Tibial artery (tissue), 4 donors: Measurements from ENCODE around the gene RNF10.

Source experiments
- DNase-seq, 2 donors: peaks; one replicate each; pipeline ENCODE4 v3.0.0-alpha.2; 2019
- H3K27ac ChIP-seq, 2 donors: fragments of 200-600 bp; sonication (generic) in 1 of 2; 1 replicate in 1 of 2; 2 replicates in 1 of 2; pipeline ENCODE4 v1.5.1; 2018 to 2019; ENCODE audit warnings: mild to moderate bottlenecking in 1 of 2
- H3K27me3 ChIP-seq, 2 donors: fragments of 200-600 bp; sonication (generic) in 1 of 2; one replicate each; pipeline versions ENCODE4 v1.5.1 to v1.6.0; 2016 to 2019
- H3K36me3 ChIP-seq, 3 donors: fragments of 200-600 bp; sonication (generic) in 2 of 3; one replicate each; pipeline ENCODE4 v1.5.1; 2016 to 2019; ENCODE audit warnings: mild to moderate bottlenecking in 2 of 3
- H3K4me1 ChIP-seq, 4 donors: fragments of 200-600 bp; sonication (generic) in 2 of 4; 1 replicate in 3 of 4; 2 replicates in 1 of 4; pipeline ENCODE4 v1.5.1; 2016 to 2019
- H3K4me3 ChIP-seq, 2 donors: fragments of 200-600 bp; sonication (generic) in 1 of 2; 1 replicate in 1 of 2; 2 replicates in 1 of 2; pipeline ENCODE4 v1.5.1; 2018 to 2019; ENCODE audit warnings: mild to moderate bottlenecking in 2 of 2
- H3K9me3 ChIP-seq, 3 donors: fragments of 200-600 bp; sonication (generic) in 1 of 3; one replicate each; pipeline ENCODE4 v1.5.1; 2016 to 2019
- intact Hi-C: fragments of 100-400 bp; cut with DNase I; formaldehyde crosslinking; loops from one replicate; pipeline ENCODE4 v1.15.0; 2023; ENCODE audit warnings: low total_unique reads
- TF ChIP-seq, protein P1 (sequence below), 2 experiments: fragments of 200-600 bp in 1 of 2; fragments of 450-650 bp in 1 of 2; IDR thresholded peaks; one replicate each; pipeline ENCODE4 v1.5.1; 2017 to 2019; ENCODE audit warnings: antibody characterized with exemption in 2 of 2, mild to moderate bottlenecking in 1 of 2, moderate library complexity in 1 of 2

Gene RNF10

DNA sequence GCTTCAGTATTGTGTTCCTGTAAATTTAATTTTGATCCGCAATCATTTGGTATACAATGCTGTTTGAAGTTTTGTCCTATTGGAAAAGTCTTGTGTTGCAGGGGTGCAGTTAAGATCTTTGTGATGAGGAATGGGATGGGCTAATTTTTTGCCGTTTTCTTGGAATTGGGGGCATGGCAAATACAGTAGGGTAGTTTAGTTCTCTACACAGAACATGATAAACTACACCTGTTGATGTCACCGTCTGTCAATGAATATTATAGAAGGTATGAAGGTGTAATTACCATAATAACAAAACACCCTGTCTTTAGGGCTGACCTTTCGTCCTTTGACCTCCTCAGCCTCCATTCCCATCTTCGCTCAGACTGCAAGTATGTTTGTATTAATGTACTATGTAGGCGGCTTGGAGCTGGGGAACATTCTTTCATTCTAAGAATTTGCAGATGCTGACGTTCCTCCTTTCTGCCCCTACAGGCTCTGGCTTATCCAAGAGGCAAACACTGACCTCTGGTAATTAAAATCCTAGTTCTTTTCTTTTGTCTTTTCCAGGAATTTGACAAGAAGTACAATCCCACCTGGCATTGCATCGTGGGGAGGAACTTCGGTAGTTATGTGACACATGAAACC is 36.5 kb upstream of the RNF10 start:
- no peak for DNase-seq
- Histone ChIP-seq H3K9me3 (no peaks in the 10 kb centered on the region), H3K27ac (peak overlapping the region; percentile 92 to 95), H3K4me1 (peaks cover 0 to 29% (median 19%) of the 10 kb centered on the region in 4 donors), H3K36me3 (peaks cover 9 to 35% (median 12%) of the 10 kb centered on the region in 3 donors), H3K27me3 (no peaks in the 10 kb centered on the region), H3K4me3 (peak overlapping the region; percentile 82 to 98)
- TF ChIP-seq, protein P1, sequence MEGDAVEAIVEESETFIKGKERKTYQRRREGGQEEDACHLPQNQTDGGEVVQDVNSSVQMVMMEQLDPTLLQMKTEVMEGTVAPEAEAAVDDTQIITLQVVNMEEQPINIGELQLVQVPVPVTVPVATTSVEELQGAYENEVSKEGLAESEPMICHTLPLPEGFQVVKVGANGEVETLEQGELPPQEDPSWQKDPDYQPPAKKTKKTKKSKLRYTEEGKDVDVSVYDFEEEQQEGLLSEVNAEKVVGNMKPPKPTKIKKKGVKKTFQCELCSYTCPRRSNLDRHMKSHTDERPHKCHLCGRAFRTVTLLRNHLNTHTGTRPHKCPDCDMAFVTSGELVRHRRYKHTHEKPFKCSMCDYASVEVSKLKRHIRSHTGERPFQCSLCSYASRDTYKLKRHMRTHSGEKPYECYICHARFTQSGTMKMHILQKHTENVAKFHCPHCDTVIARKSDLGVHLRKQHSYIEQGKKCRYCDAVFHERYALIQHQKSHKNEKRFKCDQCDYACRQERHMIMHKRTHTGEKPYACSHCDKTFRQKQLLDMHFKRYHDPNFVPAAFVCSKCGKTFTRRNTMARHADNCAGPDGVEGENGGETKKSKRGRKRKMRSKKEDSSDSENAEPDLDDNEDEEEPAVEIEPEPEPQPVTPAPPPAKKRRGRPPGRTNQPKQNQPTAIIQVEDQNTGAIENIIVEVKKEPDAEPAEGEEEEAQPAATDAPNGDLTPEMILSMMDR (IDR thresholded peaks at IDR 0.05): no peak
- intact Hi-C loops: loop anchor here (5.0 kb wide), 1 partner anchor 40 kb away; no protein-coding TSS in a partner anchor

DNA sequence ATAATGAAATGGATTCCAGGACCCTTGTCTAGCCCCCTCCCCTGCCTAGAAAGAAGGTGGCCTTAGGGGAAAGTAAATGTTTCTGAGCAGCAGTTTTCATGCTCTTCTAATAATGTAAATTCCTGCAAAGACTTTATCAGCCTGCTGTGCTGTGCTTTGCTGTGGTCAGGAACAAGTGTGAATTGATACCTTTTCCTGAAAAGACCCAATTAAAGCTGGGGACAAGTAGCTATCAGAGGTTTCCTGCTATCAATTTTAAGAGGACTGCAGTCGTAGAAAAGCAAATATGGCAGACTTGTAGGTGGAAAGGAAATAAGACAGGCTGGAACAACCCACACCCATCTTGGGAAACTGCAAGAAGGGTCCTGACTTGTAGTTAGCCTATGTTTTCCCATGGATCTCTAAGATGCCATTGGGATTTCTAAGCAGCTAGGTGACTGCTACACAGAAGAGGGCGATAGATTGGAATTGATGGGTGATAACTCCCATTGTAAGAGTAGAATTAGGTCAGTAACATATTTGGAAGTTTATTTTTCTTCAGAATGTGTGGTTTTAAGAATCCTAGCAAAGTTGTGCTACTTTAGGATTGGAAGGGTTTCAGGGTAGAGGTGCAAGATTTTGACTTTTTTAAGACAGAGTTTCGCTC is 35.2 kb upstream of the RNF10 start:
- Histone ChIP-seq H3K4me1 (peaks cover 0 to 29% (median 19%) of the 10 kb centered on the region in 4 donors), H3K36me3 (peaks cover 15 to 49% (median 24%) of the 10 kb centered on the region in 3 donors), H3K9me3 (no peaks in the 10 kb centered on the region), H3K27me3 (no peaks in the 10 kb centered on the region), H3K4me3 (no peak overlapping the region), H3K27ac (no peak overlapping the region)
- TF ChIP-seq, protein P1 (IDR thresholded peaks at IDR 0.05): no peak
- DNase-seq: no peak
- intact Hi-C loops: loop anchor here (5.0 kb wide), 1 partner anchor 38 kb away; no protein-coding TSS in a partner anchor

DNA sequence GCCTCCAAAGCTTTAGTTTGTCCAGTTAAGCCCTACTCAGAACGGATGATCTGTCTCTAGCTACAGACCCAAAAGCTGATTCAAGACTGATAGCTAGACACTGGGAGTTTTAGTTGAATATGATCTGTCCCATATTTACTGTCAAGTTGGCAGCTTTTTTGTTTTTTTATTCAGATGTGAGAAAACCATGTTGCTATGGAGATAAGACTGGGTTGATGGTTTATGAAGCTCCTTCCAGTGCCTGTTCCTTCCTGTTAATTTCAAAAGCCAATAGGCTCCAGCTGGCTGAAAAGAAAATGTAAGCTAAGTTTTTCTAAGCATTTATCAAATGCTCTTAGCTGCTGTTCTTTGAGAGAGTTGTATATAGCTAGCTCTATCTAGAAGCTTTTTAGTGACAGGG is 33.6 kb upstream of the RNF10 start:
- intact Hi-C loops: no loop called here
- no peak overlapping the region for H3K27ac ChIP-seq
- peaks cover 23 to 62% (median 26%) of the 10 kb centered on the region in 3 donors for H3K36me3 ChIP-seq

DNA sequence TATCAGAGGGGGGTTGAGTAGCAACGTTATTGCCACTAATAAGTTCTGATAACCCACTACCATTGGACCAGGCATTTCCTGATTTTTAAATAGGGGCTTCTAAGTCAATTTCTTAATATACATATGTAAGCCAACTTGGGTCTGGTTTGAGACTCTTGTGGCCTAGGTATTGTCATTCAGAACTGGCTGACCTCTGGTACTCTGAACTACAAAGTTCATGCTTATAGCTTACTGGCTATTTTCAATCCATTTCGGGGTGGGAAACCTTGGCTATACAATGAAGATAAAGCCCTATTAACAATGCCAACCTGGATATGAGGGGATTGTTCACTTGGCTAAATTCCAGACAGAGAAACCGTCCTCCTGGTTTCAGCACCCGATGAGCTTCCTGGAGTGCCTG is 29.6 kb upstream of the RNF10 start:
- Histone ChIP-seq H3K4me1 (no peaks in the 10 kb centered on the region), H3K27ac (no peak overlapping the region), H3K36me3 (peaks cover 26 to 84% (median 32%) of the 10 kb centered on the region in 3 donors), H3K9me3 (no peaks in the 10 kb centered on the region), H3K4me3 (no peak overlapping the region), H3K27me3 (no peaks in the 10 kb centered on the region)
- no peak for DNase-seq
- intact Hi-C loops: no loop called here
- TF ChIP-seq, protein P1 (IDR thresholded peaks at IDR 0.05): no peak

More for the DNA sequence above, 33.6 kb upstream of the RNF10 start:
- no peak overlapping the region for H3K4me3 ChIP-seq
- H3K4me1 ChIP-seq: peaks cover 0 to 22% (median 15%) of the 10 kb centered on the region in 4 donors
- DNase-seq: no peak
- TF ChIP-seq, protein P1 (IDR thresholded peaks at IDR 0.05): no peak
- no peaks in the 10 kb centered on the region for H3K27me3 ChIP-seq
- no peaks in the 10 kb centered on the region for H3K9me3 ChIP-seq

DNA sequence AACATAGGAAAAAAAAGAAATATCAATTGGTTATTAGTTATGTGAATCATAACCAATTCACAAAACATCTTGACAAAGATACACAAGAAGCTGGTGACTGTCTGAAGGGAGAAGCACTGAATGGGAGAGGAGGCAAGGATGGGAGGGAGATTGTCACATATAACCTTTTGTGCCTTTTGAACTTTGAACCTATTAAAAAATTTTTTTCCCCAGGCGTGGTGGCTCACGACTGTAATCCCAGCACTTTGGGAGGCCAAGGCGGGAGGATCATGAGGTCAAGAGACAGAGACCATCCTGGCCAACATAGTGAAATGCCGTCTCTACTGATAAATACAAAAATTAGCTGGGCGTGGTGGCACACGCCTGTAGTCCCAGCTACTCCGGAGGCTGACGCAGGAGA is 25.6 kb upstream of the RNF10 start:
- H3K27ac ChIP-seq: no peak overlapping the region
- no peak overlapping the region for H3K4me3 ChIP-seq
- no peaks in the 10 kb centered on the region for H3K27me3 ChIP-seq
- no peaks in the 10 kb centered on the region for H3K9me3 ChIP-seq
- DNase-seq: no peak
- intact Hi-C loops: no loop called here
- peaks cover 27 to 85% (median 38%) of the 10 kb centered on the region in 3 donors for H3K36me3 ChIP-seq
- no peaks in the 10 kb centered on the region for H3K4me1 ChIP-seq
- TF ChIP-seq, protein P1 (IDR thresholded peaks at IDR 0.05): no peak
